ENCODE measurements around the gene BCL11B. TPM values are rescaled to one million over a fixed set of nuclear protein-coding genes. Genes with fewer than 3 reads are reported as not detected.

The BCL11B gene
- total and polyA plus RNA-seq, 2 donors (not counting 1 experiment from before 2014, with no cell fraction given) = 0.33 to 0.42 TPM

DNA sequence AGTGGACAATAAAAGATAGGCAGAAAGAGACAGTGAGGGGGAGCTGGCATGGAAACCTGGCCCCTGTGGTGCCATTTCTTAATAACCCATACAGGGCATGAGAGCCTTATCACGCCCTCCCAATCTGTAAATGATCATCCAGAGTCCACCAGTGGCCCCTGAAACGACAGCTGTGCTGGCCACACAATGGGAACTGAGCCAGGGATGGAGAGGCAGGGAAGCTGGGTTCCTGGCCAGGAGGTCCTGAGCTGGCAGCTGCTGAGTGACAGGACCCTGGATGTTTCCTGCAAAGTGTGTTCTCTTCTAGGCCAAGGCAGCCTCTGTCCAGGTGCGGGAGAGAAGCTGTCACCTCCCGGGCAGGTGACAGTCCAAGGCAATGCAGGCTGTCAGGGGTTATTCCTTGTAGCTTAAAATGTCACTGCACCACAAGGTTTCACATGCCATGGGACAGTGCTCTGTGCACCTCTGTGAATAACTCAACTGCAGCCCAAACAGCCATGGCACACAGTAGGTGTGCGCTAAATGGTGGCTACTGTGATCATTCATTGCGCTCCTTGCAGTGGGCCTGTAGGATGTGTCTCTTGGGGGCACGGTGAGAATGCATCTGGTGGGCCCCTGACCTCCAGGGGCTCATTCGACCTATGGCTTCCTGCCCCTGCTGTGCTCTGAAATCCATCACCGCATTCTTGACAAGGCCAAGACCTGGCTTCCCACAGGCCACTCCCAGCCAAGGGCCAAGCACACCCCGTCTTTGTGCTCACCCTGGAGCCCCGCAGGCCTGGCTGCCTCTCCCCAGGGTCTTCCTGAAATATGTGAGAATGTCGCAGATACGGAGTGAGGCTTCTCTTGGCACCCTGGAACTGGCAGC, 46.3 kb upstream of the BCL11B start:
- H3K4me3 Mint-ChIP-seq = no peak overlapping the region
- H3K4me3 ChIP-seq (ENCODE audit: control extremely low read depth in 1 of 5, extremely low read depth in 1 of 5, insufficient read depth in 1 of 5, low read depth in 2 of 5, low read length in 4 of 5) = no peak overlapping the region
- ATAC-seq (ENCODE audit: low read depth) = no peak
- H3K4me1 ChIP-seq (ENCODE audit: control insufficient read depth in 2 of 2, insufficient read depth in 2 of 2, low read length in 2 of 2) = no peaks in the 10 kb centered on the region
- WGBS (ENCODE audit: insufficient coverage) = 75% methylated on average over 13 of the region's 13 CpGs
- peaks cover 2% of the 10 kb centered on the region for H3K4me1 Mint-ChIP-seq
- H4K20me1 ChIP-seq (ENCODE audit: control insufficient read depth, insufficient read depth, low read length, poor library complexity, severe bottlenecking) = no peaks in the 10 kb centered on the region
- no peaks in the 10 kb centered on the region for H3K79me2 ChIP-seq (ENCODE audit: control insufficient read depth, insufficient read depth, low read length)
- H2AFZ ChIP-seq (ENCODE audit: insufficient read depth, low read depth, low read length, poor library complexity, severe bottlenecking) = no peak overlapping the region
- ChIA-PET CTCF (no interaction called here), POLR2A (no interaction called here)
- no peak overlapping the region for H3K27ac Mint-ChIP-seq
- H3K27me3 ChIP-seq (replicated peaks in 1 of 4; ENCODE audit: control extremely low read depth in 1 of 4, control insufficient read depth in 3 of 4, insufficient read depth in 4 of 4, low read length in 3 of 4) = peaks cover 0 to 3% (median 0%) of the 10 kb centered on the region in 4 experiments
- no peak for DNase-seq
- H3K9ac ChIP-seq (ENCODE audit: low read length) = no peak overlapping the region
- no peaks in the 10 kb centered on the region for H3K36me3 ChIP-seq (replicated peaks in 1 of 2; ENCODE audit: control extremely low read depth in 1 of 2, control insufficient read depth in 1 of 2, extremely low read depth in 1 of 2, insufficient read depth in 2 of 2, low read length in 1 of 2)
- no peak overlapping the region for H3K27ac ChIP-seq (ENCODE audit: low read length in 2 of 2)
- no peak overlapping the region for H3K4me2 ChIP-seq (replicated peaks; ENCODE audit: low read depth, low read length, poor library complexity, severe bottlenecking)
- TF ChIP-seq EZH2 (IDR thresholded peaks at IDR 0.05; ENCODE audit: borderline replicate concordance, insufficient read depth, low read depth, low read length, poor library complexity, severe bottlenecking) = no peak
- H3K27me3 Mint-ChIP-seq = peaks cover 4% of the 10 kb centered on the region
- no peaks in the 10 kb centered on the region for H3K9me3 ChIP-seq (ENCODE audit: control extremely low read depth in 1 of 3, control insufficient read depth in 2 of 3, insufficient read depth in 1 of 3, low read length in 2 of 3)
- intact Hi-C loops (cut with micrococcal nuclease) = no loop called here
- H3K9me3 Mint-ChIP-seq (ENCODE audit: insufficient read depth) = no peaks in the 10 kb centered on the region

DNA sequence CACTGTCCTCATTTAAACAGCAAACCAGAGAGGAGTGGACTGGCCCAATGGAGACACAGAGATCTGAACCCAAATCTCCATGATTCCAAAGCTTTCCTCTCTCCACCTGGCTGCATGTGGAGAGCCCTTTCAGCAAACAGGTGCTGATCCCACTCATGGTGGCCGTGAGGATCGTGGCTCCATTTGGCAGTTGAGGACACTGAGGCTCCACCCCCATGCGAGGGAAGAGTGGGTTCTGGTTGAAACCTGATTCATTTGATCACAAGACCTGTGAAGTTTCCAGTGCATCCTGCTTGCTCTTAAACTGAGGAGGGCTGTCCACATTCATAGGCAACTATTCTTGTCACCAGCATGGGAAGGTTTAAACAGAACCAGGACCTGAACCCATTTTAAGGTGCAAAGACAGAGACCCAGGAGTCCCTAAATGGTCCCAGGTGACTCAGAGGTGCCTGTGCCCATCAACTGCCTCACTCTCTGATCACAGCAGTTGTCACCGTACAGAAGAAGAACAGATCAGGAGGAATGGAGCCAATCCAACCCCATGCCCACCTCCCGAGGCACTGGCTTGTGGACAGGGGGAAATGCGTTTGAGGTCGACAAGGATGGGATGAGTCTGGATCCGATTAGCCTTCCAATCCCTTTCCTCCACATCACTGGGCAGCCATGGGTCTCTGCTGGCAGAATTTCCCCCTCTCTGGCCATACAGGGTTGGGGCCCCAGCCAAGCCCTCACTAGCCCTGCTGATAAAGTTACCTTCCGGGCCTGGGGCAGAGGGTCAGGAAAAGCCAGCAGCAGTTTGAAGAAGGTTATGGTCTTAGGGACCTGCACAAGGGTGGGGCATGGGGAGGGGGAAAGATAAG, 45.5 kb upstream of the BCL11B start:
- Mint-ChIP-seq H3K4me3 (no peak overlapping the region), H3K27ac (no peak overlapping the region), H3K9me3 (ENCODE audit: insufficient read depth) (no peaks in the 10 kb centered on the region), H3K4me1 (peaks cover 2% of the 10 kb centered on the region), H3K27me3 (peaks cover 4% of the 10 kb centered on the region)
- Histone ChIP-seq H3K27ac (ENCODE audit: low read length in 2 of 2) (no peak overlapping the region), H3K4me1 (ENCODE audit: control insufficient read depth in 2 of 2, insufficient read depth in 2 of 2, low read length in 2 of 2) (no peaks in the 10 kb centered on the region), H3K9me3 (ENCODE audit: control extremely low read depth in 1 of 3, control insufficient read depth in 2 of 3, insufficient read depth in 1 of 3, low read length in 2 of 3) (peaks cover 0 to 3% (median 0%) of the 10 kb centered on the region in 3 donors), H3K79me2 (ENCODE audit: control insufficient read depth, insufficient read depth, low read length) (no peaks in the 10 kb centered on the region), H3K36me3 (replicated peaks in 1 of 2; ENCODE audit: control extremely low read depth in 1 of 2, control insufficient read depth in 1 of 2, extremely low read depth in 1 of 2, insufficient read depth in 2 of 2, low read length in 1 of 2) (no peaks in the 10 kb centered on the region), H2AFZ (ENCODE audit: insufficient read depth, low read depth, low read length, poor library complexity, severe bottlenecking) (no peak overlapping the region), H4K20me1 (ENCODE audit: control insufficient read depth, insufficient read depth, low read length, poor library complexity, severe bottlenecking) (no peaks in the 10 kb centered on the region), H3K27me3 (replicated peaks in 1 of 4; ENCODE audit: control extremely low read depth in 1 of 4, control insufficient read depth in 3 of 4, insufficient read depth in 4 of 4, low read length in 3 of 4) (peaks cover 0 to 3% (median 0%) of the 10 kb centered on the region in 4 experiments), H3K4me3 (ENCODE audit: control extremely low read depth in 1 of 5, extremely low read depth in 1 of 5, insufficient read depth in 1 of 5, low read depth in 2 of 5, low read length in 4 of 5) (no peak overlapping the region), H3K9ac (ENCODE audit: low read length) (no peak overlapping the region), H3K4me2 (replicated peaks; ENCODE audit: low read depth, low read length, poor library complexity, severe bottlenecking) (no peak overlapping the region)
- intact Hi-C loops (cut with micrococcal nuclease) = no loop called here
- ATAC-seq (ENCODE audit: low read depth) = no peak
- ChIA-PET CTCF (no interaction called here), POLR2A (no interaction called here)
- no peak for DNase-seq
- 93% methylated on average over 8 of the region's 9 CpGs for WGBS (ENCODE audit: insufficient coverage)
- TF ChIP-seq EZH2 (IDR thresholded peaks at IDR 0.05; ENCODE audit: borderline replicate concordance, insufficient read depth, low read depth, low read length, poor library complexity, severe bottlenecking) = no peak
- TF ChIP-seq, protein P1, sequence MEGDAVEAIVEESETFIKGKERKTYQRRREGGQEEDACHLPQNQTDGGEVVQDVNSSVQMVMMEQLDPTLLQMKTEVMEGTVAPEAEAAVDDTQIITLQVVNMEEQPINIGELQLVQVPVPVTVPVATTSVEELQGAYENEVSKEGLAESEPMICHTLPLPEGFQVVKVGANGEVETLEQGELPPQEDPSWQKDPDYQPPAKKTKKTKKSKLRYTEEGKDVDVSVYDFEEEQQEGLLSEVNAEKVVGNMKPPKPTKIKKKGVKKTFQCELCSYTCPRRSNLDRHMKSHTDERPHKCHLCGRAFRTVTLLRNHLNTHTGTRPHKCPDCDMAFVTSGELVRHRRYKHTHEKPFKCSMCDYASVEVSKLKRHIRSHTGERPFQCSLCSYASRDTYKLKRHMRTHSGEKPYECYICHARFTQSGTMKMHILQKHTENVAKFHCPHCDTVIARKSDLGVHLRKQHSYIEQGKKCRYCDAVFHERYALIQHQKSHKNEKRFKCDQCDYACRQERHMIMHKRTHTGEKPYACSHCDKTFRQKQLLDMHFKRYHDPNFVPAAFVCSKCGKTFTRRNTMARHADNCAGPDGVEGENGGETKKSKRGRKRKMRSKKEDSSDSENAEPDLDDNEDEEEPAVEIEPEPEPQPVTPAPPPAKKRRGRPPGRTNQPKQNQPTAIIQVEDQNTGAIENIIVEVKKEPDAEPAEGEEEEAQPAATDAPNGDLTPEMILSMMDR (IDR thresholded peaks at IDR 0.05) = no peak
